Fibroblast of lung (primary cell): ENCODE measurements around the gene ENPP7. TPM values are rescaled to one million over a fixed set of nuclear protein-coding genes. Genes with fewer than 3 reads are reported as not detected.

Experiments used
- DNase-seq, 2 donors: peaks; one replicate each; pipeline versions ENCODE4 v3.0.0 to v3.0.0-alpha.2; 2010; ENCODE audit warnings: low read depth in 2 of 2
- H2AFZ ChIP-seq: 2 replicates; pipeline ENCODE4 v1.5.1; 2012; ENCODE audit warnings: low read length, control low read depth, inconsistent platforms
- H3K27ac ChIP-seq: 2 replicates; pipeline ENCODE4 v1.5.1; 2011; ENCODE audit warnings: low read length, control low read depth; ENCODE audit not compliant: insufficient read depth
- H3K27me3 ChIP-seq: 2 replicates; pipeline ENCODE4 v1.5.1; 2011; ENCODE audit warnings: mild to moderate bottlenecking, low read length; ENCODE audit not compliant: control insufficient read depth, insufficient read depth
- H3K36me3 ChIP-seq: 2 replicates; pipeline ENCODE4 v1.5.1; 2011; ENCODE audit warnings: low read length; ENCODE audit not compliant: control insufficient read depth, insufficient read depth
- H3K4me1 ChIP-seq: 2 replicates; pipeline ENCODE4 v1.5.1; 2011; ENCODE audit warnings: low read length; ENCODE audit not compliant: control insufficient read depth, insufficient read depth; ENCODE audit errors: extremely low read depth
- H3K4me2 ChIP-seq: 2 replicates; pipeline ENCODE4 v1.5.1; 2011; ENCODE audit warnings: low read length, control low read depth; ENCODE audit not compliant: insufficient read depth; ENCODE audit errors: extremely low read depth
- H3K4me3 ChIP-seq, 4 experiments: fragments of 200-600 bp in 1 of 4; sonication (generic) in 1 of 4; replicated peaks in 1 of 4; 2 replicates each; pipeline ENCODE4 v1.5.1; 2011 to 2016; ENCODE audit warnings: low read length in 4 of 4, low read depth in 3 of 4, mild to moderate bottlenecking in 3 of 4, control low read depth in 2 of 4, inconsistent platforms in 1 of 4, mixed read lengths in 1 of 4; ENCODE audit not compliant: insufficient read depth in 1 of 4; ENCODE audit errors: control extremely low read depth in 1 of 4
- H3K79me2 ChIP-seq: 2 replicates; pipeline ENCODE4 v1.5.1; 2012; ENCODE audit warnings: mild to moderate bottlenecking, low read length, inconsistent platforms; ENCODE audit not compliant: control insufficient read depth, insufficient read depth
- H3K9ac ChIP-seq: 2 replicates; pipeline ENCODE4 v1.5.1; 2011; ENCODE audit warnings: mild to moderate bottlenecking, low read length, control low read depth; ENCODE audit not compliant: insufficient read depth
- H3K9me3 ChIP-seq: 2 replicates; pipeline ENCODE4 v1.5.1; 2012; ENCODE audit warnings: low read depth, low read length; ENCODE audit not compliant: control insufficient read depth, insufficient read depth
- H4K20me1 ChIP-seq: 2 replicates; pipeline ENCODE4 v1.5.1; 2011; ENCODE audit warnings: low read length; ENCODE audit not compliant: control insufficient read depth, insufficient read depth; ENCODE audit errors: extremely low read depth
- CTCF ChIP-seq, 2 donors: IDR thresholded peaks in 1 of 2; conservative IDR thresholded peaks in 1 of 2; 1 replicate in 1 of 2; 2 replicates in 1 of 2; pipeline ENCODE4 v1.5.1; 2011 to 2012; ENCODE audit warnings: low read length in 2 of 2, control low read depth in 1 of 2, inconsistent platforms in 1 of 2, low read depth in 1 of 2, mild to moderate bottlenecking in 1 of 2
- EZH2 ChIP-seq: IDR thresholded peaks from 2 replicates; pipeline ENCODE4 v1.5.1; 2012; ENCODE audit warnings: low read length, control low read depth, mild to moderate bottlenecking; ENCODE audit errors: missing control alignments
- polyA minus RNA-seq: library from RNA; depleted of rRNA, polyadenylated mRNA; stranded (reverse); fragments of >200 nt; gene quantifications from 2 replicates; pipeline ENCODE4 v1.2.3, GENCODE V29; 2011; ENCODE audit warnings: low replicate concordance
- polyA plus RNA-seq, 2 donors: library from polyadenylated mRNA; depleted of rRNA in 1 of 2; stranded (reverse) in 1 of 2; unstranded in 1 of 2; fragments of >200 nt; gene quantifications; 2 replicates each; pipeline ENCODE4 v1.2.1, GENCODE V29; 2011 to 2012; ENCODE audit warnings: missing spikeins in 1 of 2
- total RNA-seq: library from RNA; depleted of rRNA; stranded (reverse); fragments of >200 nt; gene quantifications from 2 replicates; pipeline ENCODE4 v1.2.1, GENCODE V29; 2014

ENPP7 gene
- total RNA-seq (not detected in 2 replicates), polyA plus RNA-seq (not detected in 2 replicates), polyA minus RNA-seq (not detected in 2 replicates)
- polyA plus RNA-seq (2012), result not detected in 2 replicates

GRCh38 chr17:79730769-79731483 is at the start of gene ENPP7:
Gene ENPP7 (plus strand): TSS chr17:79730943. CDS start chr17:79731140, 197 bp downstream.
- H3K9ac ChIP-seq, result no peak within 1 kb of the TSS

GRCh38 chr17:79681101-79681621 is 49.6 kb upstream of the ENPP7 start:
- Histone ChIP-seq H3K27ac (no peak overlapping the region), H3K9ac (no peak overlapping the region), H3K27me3 (no peaks in the 10 kb centered on the region), H3K9me3 (no peaks in the 10 kb centered on the region), H3K36me3 (no peaks in the 10 kb centered on the region), H3K4me2 (no peak overlapping the region), H2AFZ (no peak overlapping the region), H3K79me2 (no peaks in the 10 kb centered on the region), H3K4me1 (no peaks in the 10 kb centered on the region), H4K20me1 (no peaks in the 10 kb centered on the region), H3K4me3 (no peak overlapping the region)
- no peak for TF ChIP-seq CTCF (conservative IDR thresholded peaks at IDR 0.05 in 1 of 2, IDR thresholded peaks at IDR 0.05 in 1 of 2; ENCODE audit: low read depth in 1 of 2, low read length in 2 of 2)
- TF ChIP-seq EZH2, result no peak
- DNase-seq, result no peak

More at GRCh38 chr17:79730769-79731483, at the start of gene ENPP7:
- H3K4me1 ChIP-seq, result no peaks in the 10 kb centered on the region
- no peak for DNase-seq
- H3K27ac ChIP-seq, result no peak within 1 kb of the TSS
- no peak for TF ChIP-seq CTCF (conservative IDR thresholded peaks at IDR 0.05 in 1 of 2, IDR thresholded peaks at IDR 0.05 in 1 of 2; ENCODE audit: low read depth in 1 of 2, low read length in 2 of 2)
- no peak for TF ChIP-seq EZH2
- H3K9me3 ChIP-seq, result no peaks in the 10 kb centered on the region
- H3K4me2 ChIP-seq, result no peak within 1 kb of the TSS
- no peaks in the 10 kb centered on the region for H3K27me3 ChIP-seq
- no peak within 1 kb of the TSS for H2AFZ ChIP-seq
- H3K79me2 ChIP-seq, result no peaks in the 10 kb centered on the region
- no peak within 1 kb of the TSS for H3K4me3 ChIP-seq
- no peaks in the 10 kb centered on the region for H4K20me1 ChIP-seq
- H3K36me3 ChIP-seq, result no peaks in the 10 kb centered on the region

- H4K20me1 ChIP-seq, result no peaks in the 10 kb centered on the region
These were observed 49.0 kb upstream of the ENPP7 start for GRCh38 chr17:79681628-79682261.

More at GRCh38 chr17:79681628-79682261, 49.0 kb upstream of the ENPP7 start:
- H3K4me2 ChIP-seq, result no peak overlapping the region
- no peak overlapping the region for H3K9ac ChIP-seq
- no peak overlapping the region for H2AFZ ChIP-seq
- H3K27ac ChIP-seq, result no peak overlapping the region
- no peak for DNase-seq
- H3K36me3 ChIP-seq, result no peaks in the 10 kb centered on the region
- no peaks in the 10 kb centered on the region for H3K4me1 ChIP-seq
- H3K27me3 ChIP-seq, result no peaks in the 10 kb centered on the region
- no peak overlapping the region for H3K4me3 ChIP-seq
- TF ChIP-seq CTCF (conservative IDR thresholded peaks at IDR 0.05 in 1 of 2, IDR thresholded peaks at IDR 0.05 in 1 of 2; ENCODE audit: low read depth in 1 of 2, low read length in 2 of 2) (no peak), EZH2 (no peak)
- H3K9me3 ChIP-seq, result no peaks in the 10 kb centered on the region
- H3K79me2 ChIP-seq, result no peaks in the 10 kb centered on the region
